Gastroesophageal sphincter (tissue), 4 donors: ENCODE data around the gene SEPTIN2. TPM values are rescaled to one million over a fixed set of nuclear protein-coding genes. Genes with fewer than 3 reads are reported as not detected.
"Not testable (repeated sequence)": the region's sequence is repeated elsewhere in the genome, so short reads cannot be mapped to it uniquely, and the experiment has no call there.

Experiments used
- ATAC-seq: fragments of 150-250 bp; one replicate; pipeline ENCODE4 v1.9.1; 2016; ENCODE audit warnings: mild to moderate bottlenecking, moderate library complexity
- H3K27ac ChIP-seq, 4 donors: fragments of 200-600 bp; sonication (generic) in 3 of 4; 1 replicate in 3 of 4; 2 replicates in 1 of 4; pipeline ENCODE4 v1.5.1; 2016 to 2019
- H3K27me3 ChIP-seq: fragments of 200-600 bp; sonication (generic); one replicate; pipeline ENCODE4 v1.5.1; 2019
- H3K36me3 ChIP-seq, 2 donors: fragments of 200-600 bp; sonication (generic); one replicate each; pipeline ENCODE4 v1.5.1; 2019; ENCODE audit warnings: control low read depth in 1 of 2
- H3K4me1 ChIP-seq, 3 donors: fragments of 200-600 bp; sonication (generic); 1 replicate in 2 of 3; 2 replicates in 1 of 3; pipeline ENCODE4 v1.5.1; 2016 to 2019; ENCODE audit warnings: control low read depth in 2 of 3
- H3K4me3 ChIP-seq, 2 donors: fragments of 200-600 bp; sonication (generic); one replicate each; pipeline ENCODE4 v1.5.1; 2019; ENCODE audit warnings: mild to moderate bottlenecking in 1 of 2, moderate library complexity in 1 of 2
- H3K9me3 ChIP-seq, 3 donors: fragments of 200-600 bp; sonication (generic); one replicate each; pipeline ENCODE4 v1.5.1; 2017 to 2019; ENCODE audit warnings: control low read depth in 2 of 3
- CTCF ChIP-seq, 4 experiments: fragments of 200-600 bp in 2 of 4; fragments of 450-650 bp in 2 of 4; sonication (generic) in 1 of 4; IDR thresholded peaks; one replicate each; pipeline ENCODE4 v1.5.1; 2017 to 2019; ENCODE audit warnings: antibody characterized with exemption in 4 of 4, mild to moderate bottlenecking in 2 of 4, moderate library complexity in 2 of 4
- EP300 ChIP-seq: sonication (generic); formaldehyde crosslinking; IDR thresholded peaks from one replicate; pipeline ENCODE4 v1.6.1; 2017; ENCODE audit warnings: antibody characterized with exemption, mild to moderate bottlenecking
- POLR2A ChIP-seq, 2 donors: fragments of 450-650 bp; IDR thresholded peaks; one replicate each; pipeline ENCODE4 v1.6.1; 2017; ENCODE audit warnings: antibody characterized with exemption in 2 of 2, mild to moderate bottlenecking in 2 of 2, moderate library complexity in 1 of 2
- POLR2AphosphoS5 ChIP-seq: sonication (generic); formaldehyde crosslinking; IDR thresholded peaks from one replicate; pipeline ENCODE4 v1.6.1; 2017; ENCODE audit warnings: antibody characterized with exemption
- WGBS, 2 donors: methylation state at CpG; one replicate each; pipeline ENCODE4 v1.1.5; 2018; ENCODE audit warnings: low coverage in 1 of 2; 5-methylcytosine and 5-hydroxymethylcytosine counted together
- total RNA-seq, 4 donors: library from RNA; depleted of rRNA; stranded (reverse); fragments of >200 nt; gene quantifications; one replicate each; pipeline ENCODE4 v1.1.0, GENCODE V29; 2016

Gene SEPTIN2
- total RNA-seq, 4 donors from 2014 or later: 317 to 360 (median 330) TPM

GRCh38 chr2:241274127-241274526, 41.6 kb upstream of the SEPTIN2 start:
- Histone ChIP-seq H3K9me3 (no peaks in the 10 kb centered on the region), H3K27ac (peak overlapping the region in 1 of 4 donors; percentile 98), H3K27me3 (no peaks in the 10 kb centered on the region), H3K4me1 (peaks cover 0 to 42% (median 25%) of the 10 kb centered on the region in 3 donors), H3K36me3 (peaks cover 0 to 3% of the 10 kb centered on the region in 2 donors), H3K4me3 (no peak overlapping the region)
- no peak for ATAC-seq
- TF ChIP-seq POLR2AphosphoS5 (no peak), EP300 (no peak), POLR2A (IDR thresholded peaks at IDR 0.05) (no peak), CTCF (IDR thresholded peaks at IDR 0.05) (no peak)
- 78 to 87% methylated on average over 5 of the region's 5 CpGs for WGBS, 2 donors

DNA sequence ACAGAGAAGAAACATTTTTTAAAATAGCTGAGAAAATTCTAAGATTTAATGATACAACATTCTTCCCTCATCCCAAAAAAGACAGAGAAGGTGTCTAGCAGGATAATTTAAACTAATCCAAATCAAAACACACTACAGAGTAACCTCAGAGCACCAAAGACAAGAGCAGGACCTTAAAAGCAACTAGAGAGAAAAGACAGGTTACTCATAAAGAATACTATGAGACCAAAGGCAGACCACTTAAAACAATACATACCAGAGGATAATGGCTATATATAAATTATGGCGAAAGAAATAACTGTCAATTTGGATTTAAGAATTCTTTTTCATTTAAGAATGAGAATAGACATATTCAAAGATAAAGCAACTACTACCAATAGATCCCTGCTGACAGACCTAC, 40.2 kb upstream of the SEPTIN2 start:
- Histone ChIP-seq H3K4me1 (peaks cover 0 to 42% (median 15%) of the 10 kb centered on the region in 3 donors), H3K36me3 (no peaks in the 10 kb centered on the region), H3K4me3 (no peak overlapping the region), H3K27me3 (no peaks in the 10 kb centered on the region), H3K9me3 (no peaks in the 10 kb centered on the region), H3K27ac (no peak overlapping the region)
- no peak for TF ChIP-seq EP300
- TF ChIP-seq CTCF (IDR thresholded peaks at IDR 0.05): no peak
- TF ChIP-seq POLR2AphosphoS5: no peak
- TF ChIP-seq POLR2A (IDR thresholded peaks at IDR 0.05): no peak
- WGBS, 2 donors: 86 to 100% methylated on average over 1 of the region's 1 CpG
- no peak for ATAC-seq

DNA sequence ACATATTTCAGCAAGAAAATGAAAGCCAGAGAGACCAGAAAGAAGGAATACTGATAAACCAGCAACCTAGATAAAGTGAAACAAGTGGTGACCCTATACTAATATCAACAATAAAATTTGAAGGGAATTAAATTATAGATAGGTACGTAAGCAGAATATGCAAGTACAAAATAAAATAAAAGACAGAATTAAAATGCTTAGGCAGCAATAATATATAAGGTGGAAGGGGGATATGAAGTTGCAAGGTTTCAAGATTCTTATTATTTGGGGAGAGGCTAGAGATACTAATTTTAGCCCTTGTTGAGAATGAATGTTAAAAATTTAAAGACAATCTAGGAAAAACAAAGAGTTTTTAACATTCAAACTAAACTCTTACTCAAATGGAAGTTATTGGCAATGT, 39.8 kb upstream of the SEPTIN2 start:
- no peak for ATAC-seq
- H3K4me3 ChIP-seq: no peak overlapping the region
- H3K27me3 ChIP-seq: no peaks in the 10 kb centered on the region
- peaks cover 0 to 41% (median 11%) of the 10 kb centered on the region in 3 donors for H3K4me1 ChIP-seq
- TF ChIP-seq POLR2A (IDR thresholded peaks at IDR 0.05): no peak
- H3K36me3 ChIP-seq: no peaks in the 10 kb centered on the region
- no peaks in the 10 kb centered on the region for H3K9me3 ChIP-seq
- no peak overlapping the region for H3K27ac ChIP-seq
- 88 to 100% methylated on average over 1 of the region's 1 CpG for WGBS, 2 donors

GRCh38 chr2:241278306-241278705, 37.4 kb upstream of the SEPTIN2 start:
- H3K4me1 ChIP-seq: peaks cover 0 to 49% (median 3%) of the 10 kb centered on the region in 3 donors
- ATAC-seq, H3K9me3 ChIP-seq, H3K27me3 ChIP-seq, H3K4me3 ChIP-seq, H3K36me3 ChIP-seq, H3K27ac ChIP-seq: not testable (repeated sequence)
- WGBS, 2 donors: 85 to 94% methylated on average over 2 to 6 of the region's 7 CpGs

GRCh38 chr2:241279413-241279812, 36.3 kb upstream of the SEPTIN2 start:
- H3K27me3 ChIP-seq: no peaks in the 10 kb centered on the region
- WGBS, 2 donors: 72 to 77% methylated on average over 8 of the region's 8 CpGs
- no peak for ATAC-seq
- TF ChIP-seq CTCF (IDR thresholded peaks at IDR 0.05): no peak
- no peak for TF ChIP-seq POLR2A (IDR thresholded peaks at IDR 0.05)
- no peak for TF ChIP-seq POLR2AphosphoS5
- TF ChIP-seq EP300: no peak
- peaks cover 0 to 46% (median 0%) of the 10 kb centered on the region in 3 donors for H3K4me1 ChIP-seq
- H3K36me3 ChIP-seq: no peaks in the 10 kb centered on the region
- no peaks in the 10 kb centered on the region for H3K9me3 ChIP-seq
- no peak overlapping the region for H3K27ac ChIP-seq
- no peak overlapping the region for H3K4me3 ChIP-seq

GRCh38 chr2:241279828-241280227, 35.9 kb upstream of the SEPTIN2 start:
- Histone ChIP-seq H3K4me1 (peaks cover 0 to 46% (median 0%) of the 10 kb centered on the region in 3 donors), H3K9me3 (no peaks in the 10 kb centered on the region), H3K4me3 (no peak overlapping the region), H3K27ac (no peak overlapping the region), H3K27me3 (no peaks in the 10 kb centered on the region), H3K36me3 (no peaks in the 10 kb centered on the region)
- 66% methylated on average over 3 of the region's 3 CpGs; no CpG with 5 or more reads in 1 of the 2 donors for WGBS, 2 donors
- ATAC-seq: no peak
- TF ChIP-seq CTCF (IDR thresholded peaks at IDR 0.05): no peak
- no peak for TF ChIP-seq EP300
- TF ChIP-seq POLR2AphosphoS5: no peak
- no peak for TF ChIP-seq POLR2A (IDR thresholded peaks at IDR 0.05)
